Occipital lobe (tissue), 2 donors: ENCODE data around the gene TPRG1. TPM values are rescaled to one million over a fixed set of nuclear protein-coding genes. Genes with fewer than 3 reads are reported as not detected.

ENCODE experiments used
- DNase-seq: peaks from one replicate; lab custom pipeline; 2025; lab: John Stamatoyannopoulos, UW
- total RNA-seq: library from RNA; depleted of rRNA; stranded (reverse); fragments of >200 nt; gene quantifications from one replicate; pipeline ENCODE4 v1.2.3, GENCODE V29; 2014

The TPRG1 gene
- total RNA-seq, 1 donor from 2014 or later = 0.94 TPM

DNA sequence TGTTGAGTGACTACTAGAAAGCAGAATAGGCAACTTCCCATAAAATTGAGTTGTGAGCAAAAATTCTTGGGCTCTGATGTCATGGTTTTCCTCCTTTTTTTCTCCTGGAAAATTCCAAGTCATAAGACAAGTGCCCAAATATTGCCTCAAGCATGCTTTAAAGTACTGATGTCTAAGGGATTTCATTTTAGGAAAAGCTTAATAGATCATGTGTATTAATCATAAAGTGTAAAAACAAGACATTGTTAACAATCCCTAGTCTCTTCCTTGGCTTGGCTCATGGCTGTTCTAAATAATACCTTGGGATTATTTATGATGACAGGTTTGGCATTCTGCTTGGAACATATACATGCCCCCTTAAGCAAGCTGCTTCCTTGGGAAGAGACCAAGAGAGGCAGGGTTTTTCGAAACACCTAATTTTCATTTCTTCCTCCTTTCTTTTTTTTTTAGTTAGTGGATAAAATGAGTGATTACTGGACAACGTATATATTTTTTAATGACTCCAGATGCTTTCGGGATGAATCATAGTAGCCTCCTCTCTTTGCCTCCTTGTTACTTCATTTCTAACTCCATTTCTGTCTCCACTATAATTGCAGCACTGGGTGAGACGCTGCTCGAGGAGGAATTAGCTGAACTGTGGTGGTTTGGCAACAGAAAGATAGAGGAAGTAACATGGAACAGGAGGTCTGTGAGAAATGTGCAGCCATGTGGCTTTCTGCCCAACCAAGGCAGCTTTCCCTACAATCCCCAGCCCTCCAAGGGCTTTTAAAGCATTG is 104.9 kb downstream of the TPRG1 start:
- no peak for DNase-seq

DNA sequence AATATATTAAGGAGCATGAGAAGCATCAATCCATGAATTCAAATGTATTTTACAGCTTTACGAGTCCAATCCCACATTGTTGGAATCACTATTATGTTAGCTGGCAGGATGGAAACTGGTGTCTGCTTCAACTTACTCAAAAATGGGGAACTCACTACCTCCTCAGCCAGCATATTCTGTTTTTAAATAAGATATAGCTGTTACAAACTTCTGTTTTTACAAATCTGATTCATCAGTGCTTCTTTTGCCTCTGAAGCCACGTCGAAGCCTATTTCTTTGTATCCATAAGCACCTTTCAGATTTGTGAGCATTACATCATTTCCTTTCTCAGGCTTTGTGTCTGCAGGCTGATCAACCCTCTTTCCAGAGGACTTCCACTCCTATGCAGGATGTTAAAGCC is 105.9 kb downstream of the TPRG1 start:
- DNase-seq = no peak

- no peak for DNase-seq
These were observed 106.5 kb downstream of the TPRG1 start for GRCh38 chr3:189278221-189278620.

DNA sequence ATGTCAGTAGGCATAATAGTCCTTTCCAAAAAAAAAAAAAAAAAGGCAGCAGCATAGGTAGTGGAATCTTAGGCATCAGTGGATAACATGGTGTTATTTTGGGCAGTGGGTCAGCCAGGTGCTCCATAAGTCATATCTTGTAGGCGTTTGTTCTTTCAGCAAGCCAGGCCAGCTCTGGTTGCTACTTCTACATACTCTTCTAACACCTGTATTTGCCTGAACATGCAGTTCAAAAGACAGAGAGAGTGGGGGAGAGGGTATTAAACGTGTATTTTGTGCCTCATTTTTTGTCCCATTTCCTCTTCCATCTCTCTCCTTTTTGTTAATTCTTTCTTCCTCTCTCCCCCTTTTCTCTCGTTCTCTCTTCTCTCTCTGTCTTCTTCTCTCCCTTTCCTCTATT is 110.4 kb downstream of the TPRG1 start:
- no peak for DNase-seq

DNA sequence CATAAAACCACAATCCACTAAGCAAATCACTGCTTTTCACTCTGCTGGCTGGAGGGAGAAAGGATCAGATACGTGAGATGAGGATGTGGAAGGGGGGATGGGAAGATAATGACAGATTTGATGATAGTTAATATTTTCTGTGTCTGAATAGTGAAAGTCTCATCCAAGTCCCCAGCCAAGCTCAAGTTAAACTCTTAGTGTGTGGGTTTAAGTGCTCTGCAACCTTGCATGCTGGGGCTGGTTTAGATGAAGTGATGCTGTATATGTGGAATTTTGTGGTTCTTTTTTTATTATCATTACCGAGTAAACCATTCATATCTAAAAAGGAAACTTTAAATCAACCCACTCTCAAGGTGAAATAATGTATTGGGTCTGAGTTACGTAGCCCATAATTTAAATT is 111.0 kb downstream of the TPRG1 start:
- DNase-seq = no peak

DNA sequence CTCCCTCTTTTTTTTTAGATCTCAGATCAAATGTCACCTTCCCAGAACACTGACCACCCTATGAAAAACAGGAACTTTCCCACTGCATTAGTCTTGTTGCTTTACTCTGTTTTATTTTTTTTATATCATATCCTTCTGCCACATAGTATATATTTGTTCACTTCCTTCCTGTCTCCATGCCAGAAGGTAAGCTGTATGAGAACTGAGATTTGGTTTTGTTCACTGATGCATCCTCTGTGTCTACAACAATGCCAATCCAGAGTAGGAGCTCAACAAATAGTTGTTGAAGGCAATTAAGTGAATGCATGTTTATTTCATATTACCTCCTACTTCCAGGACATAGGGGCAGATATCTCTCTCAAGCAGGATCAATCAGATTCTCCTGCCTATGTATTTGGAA is 114.4 kb downstream of the TPRG1 start:
- no peak for DNase-seq

DNA sequence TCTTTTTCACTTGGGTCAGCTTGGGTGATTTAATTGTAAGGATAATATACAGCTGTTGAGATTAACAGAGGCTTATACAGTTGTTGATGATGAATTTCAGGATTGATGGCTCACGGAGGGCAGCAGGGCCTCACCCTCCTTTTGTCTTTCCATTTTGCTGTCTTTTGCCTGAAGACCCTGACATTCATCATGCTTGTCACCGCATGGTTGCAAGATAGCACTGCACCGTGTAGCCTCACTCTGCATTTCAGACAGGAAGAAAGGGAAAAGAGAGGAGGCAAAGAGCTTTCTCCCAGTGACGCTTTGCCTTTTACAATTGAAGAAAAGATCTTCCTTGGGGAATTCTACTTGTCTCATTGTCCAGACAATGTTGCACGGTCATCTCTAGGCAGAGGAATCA is 115.1 kb downstream of the TPRG1 start:
- no peak for DNase-seq

DNA sequence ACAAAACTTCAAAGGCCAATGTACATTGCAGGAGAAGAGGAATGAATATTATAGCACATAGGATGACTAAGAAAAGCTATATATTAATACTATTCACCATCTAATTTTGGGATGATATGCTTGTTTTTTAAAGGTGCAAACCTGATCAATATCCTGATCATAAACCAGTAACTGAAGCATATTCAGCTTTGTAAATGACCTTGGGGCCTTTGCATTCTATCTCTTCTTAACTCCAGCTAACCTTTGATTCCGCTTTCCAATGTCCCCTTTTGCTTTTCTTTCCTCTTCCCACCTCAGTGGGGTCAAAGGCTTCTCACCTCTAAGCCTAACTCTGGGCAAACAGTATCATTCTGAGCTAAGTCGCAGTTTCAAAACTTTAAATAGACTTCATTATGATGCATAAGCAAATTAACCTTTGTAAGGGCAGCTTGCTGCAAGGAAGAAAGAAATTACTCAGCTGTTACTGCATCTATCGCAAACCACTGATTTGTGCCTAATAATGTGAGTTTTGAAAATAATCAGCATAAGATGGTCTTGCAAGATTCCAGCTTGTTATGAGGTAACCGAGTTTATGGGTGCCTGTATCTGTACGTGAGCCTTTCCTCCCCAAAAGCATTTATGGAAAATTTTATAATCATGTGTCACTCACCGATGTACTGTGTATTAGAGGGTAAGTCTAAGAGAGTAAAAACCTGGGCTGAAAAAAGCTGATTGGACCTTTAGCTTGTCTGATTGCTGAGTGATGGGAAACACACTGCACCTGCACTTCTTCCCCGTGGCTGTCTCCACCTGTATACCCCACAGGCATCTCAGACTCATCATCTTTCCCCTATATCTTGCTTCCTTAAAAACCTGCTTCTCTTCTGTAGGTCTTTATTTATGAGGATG is 116.8 kb downstream of the TPRG1 start:
- no peak for DNase-seq

DNA sequence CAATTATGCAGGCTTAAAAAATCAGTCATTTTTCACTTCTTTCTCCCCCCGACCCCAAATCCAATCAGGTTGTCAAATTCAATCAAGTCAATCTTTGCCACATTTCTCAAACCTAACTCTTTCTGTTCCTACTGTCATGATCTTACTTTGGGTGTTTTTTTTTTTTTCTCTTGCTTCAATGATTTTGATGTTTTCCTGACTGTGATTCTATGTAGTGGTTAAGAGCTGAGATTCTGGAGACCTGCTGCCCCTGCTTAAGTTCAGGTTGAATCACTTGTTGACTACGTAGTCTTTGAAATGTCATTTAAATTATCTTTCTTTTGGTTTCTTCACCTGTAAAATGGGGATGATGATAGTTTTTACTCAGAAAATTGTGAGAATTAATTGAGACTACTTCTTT is 117.5 kb downstream of the TPRG1 start:
- no peak for DNase-seq

DNA sequence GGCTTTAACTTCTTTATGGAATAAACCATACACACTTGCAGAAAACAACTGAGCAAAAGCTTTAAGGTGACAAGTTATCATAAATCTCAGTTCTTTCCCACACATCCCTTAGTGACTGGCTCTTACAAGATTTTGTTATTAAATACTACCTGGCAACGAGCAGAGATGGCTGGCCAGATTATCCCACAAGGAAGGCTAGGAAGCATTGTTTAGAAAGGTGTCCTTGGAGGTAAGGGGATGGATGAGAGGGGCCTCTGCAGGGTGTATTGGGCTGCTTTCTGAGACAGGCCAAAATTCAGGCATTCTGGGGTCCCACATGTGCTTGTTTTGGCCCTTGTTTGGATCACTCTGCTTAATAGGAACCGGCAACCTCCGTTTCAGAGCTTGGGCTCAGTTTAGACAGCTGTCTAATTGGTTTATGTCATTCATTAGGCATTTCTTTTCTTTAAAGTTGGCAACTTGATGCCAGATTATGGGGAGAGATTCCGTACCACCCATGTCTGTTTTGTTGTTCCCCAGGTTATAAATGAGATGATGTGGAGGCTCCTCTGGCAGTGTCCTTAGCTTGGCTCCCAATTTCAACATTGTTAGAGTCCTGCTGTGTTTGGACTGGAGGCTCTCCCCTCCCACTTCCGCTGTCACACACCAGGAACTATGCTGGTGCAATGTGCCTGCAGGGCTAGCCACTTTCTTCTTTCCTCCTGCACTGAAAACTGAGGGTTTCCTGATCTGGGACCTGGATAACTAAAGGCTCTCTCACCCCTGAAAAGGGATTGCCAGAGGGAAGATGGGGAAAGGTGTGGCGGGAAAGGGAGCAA is 121.1 kb downstream of the TPRG1 start:
- DNase-seq = no peak

- no peak for DNase-seq
These were observed 122.9 kb downstream of the TPRG1 start for GRCh38 chr3:189294649-189295048.

DNA sequence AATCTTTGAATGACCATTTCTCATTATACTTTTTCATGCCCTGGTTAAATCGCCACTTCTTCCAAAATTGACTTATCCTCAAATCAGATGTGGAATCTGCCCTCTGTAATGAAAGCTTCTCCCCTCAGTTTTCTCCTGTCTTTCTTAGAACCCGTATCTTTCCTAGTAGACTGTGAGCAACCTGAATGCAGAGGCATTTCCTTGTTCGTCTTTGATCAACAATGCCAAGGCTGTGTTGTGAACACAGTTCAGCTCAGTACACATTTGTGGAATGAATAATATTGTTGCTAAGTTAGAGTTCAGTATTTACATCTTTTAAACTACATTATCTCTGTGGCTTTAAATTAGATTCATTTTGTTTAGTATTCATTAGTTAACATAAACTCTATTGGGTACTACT is 123.3 kb downstream of the TPRG1 start:
- DNase-seq = no peak

GRCh38 chr3:189297932-189298331 is 126.2 kb downstream of the TPRG1 start:
- no peak for DNase-seq

DNA sequence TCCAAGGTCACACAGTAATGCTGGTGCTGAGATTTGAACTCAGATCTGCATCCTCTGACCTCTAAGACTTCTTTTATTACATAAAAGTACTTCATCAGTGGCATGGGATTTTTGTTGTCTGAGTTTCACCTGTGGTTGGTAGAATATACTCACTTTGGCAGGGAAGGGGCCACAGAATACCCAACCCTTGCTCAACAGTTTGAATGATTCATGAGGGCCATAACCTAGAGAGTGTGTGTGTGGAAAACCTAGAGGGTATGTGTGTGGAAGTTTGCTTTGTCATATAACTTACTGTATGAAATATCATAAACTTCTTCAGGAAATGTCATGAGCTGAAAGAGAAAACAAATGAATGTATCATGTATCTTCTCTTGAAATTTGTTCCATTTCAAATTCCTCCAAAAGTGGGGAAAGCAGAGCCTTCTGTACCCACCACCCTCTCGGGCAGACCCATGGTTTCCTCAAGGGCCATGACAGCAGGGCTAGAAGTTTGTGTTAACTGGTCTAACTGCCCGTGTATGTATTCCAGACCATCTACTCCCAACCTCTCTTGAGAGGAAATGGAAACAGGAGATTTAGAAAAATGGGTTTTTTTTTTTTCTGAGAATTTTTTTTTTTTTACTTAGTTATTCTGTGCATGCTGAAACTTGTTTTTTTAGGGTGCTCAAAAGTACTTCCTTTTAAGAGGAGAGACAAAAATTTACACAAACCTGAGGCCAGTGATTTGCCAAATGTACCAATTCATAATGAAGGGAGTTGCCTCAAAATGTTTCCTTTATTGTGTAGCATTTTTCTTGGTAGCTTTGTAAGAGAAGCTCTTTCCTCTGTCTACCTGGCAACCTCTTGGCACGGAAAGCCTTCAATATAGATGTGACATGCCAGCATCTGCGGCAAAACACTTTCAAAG is 127.0 kb downstream of the TPRG1 start:
- DNase-seq = no peak

GRCh38 chr3:189300345-189300744 is 128.6 kb downstream of the TPRG1 start:
- no peak for DNase-seq

- DNase-seq = no peak
These were observed 129.7 kb downstream of the TPRG1 start for GRCh38 chr3:189301479-189301878.

GRCh38 chr3:189303584-189303983 is 131.8 kb downstream of the TPRG1 start:
- no peak for DNase-seq

DNA sequence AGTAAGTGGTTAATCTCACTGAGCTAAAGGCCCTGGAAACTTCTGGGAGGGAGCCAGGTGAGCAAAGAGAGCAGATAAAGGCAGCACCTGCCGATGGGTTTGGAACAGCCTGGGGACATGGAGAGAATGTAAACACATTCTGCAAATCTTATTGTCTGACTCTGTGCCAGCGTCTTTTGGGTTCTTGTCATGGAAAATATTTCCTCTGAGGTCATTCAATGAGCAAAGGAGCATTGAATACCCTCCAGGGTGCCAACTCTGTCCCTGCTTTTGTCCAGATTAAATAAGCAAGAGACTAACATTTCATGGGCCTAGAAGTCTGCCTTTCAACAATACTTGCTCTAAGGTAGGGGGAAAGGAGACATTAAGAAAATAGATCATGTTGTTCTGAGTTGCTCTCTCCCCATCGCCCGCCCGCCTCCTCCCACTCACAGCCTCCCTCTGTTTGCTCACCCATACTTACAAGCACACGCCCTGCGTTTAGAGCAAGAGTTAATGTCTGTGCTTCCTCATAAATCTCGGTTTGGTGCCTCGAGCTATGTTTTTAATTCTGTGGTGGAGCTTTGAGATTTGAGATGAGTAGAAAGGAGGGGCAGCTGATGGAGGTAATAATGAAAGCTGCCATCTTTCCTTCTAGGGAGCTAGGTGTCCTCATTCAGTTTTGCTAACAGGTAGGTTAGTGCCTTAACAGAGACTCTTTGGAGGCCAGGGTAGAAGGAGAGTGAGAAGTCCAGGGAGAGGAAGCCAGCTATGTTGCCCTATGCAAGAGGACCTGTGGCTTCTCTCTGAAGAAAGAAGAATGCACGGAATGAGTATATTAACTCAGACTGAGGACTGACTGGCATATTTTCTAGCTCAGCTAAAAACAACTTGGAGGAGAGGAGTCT is 132.9 kb downstream of the TPRG1 start:
- DNase-seq = no peak

DNA sequence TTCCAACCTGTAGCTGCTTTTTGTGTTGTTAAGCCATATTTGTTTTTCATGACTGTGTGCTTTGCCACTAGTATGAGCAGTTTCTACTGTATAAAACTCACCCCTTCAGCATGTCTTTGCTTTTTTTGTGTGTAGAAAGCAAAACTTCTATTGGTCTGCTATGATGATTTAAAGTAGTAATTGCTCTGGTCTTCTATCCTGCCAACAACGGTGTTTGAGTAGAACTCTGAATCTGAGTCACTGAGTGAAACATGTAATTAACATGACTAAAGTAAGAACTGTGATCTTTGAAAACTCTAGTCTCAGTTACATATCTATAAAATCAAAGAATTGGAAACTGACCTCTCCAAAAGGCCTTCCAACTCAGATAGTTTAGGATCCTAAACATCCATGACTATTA is 133.6 kb downstream of the TPRG1 start:
- DNase-seq = no peak

GRCh38 chr3:189307963-189308362 is 136.2 kb downstream of the TPRG1 start:
- no peak for DNase-seq
